ENCODE results near the gene SKAP2.

Gene SKAP2

DNA sequence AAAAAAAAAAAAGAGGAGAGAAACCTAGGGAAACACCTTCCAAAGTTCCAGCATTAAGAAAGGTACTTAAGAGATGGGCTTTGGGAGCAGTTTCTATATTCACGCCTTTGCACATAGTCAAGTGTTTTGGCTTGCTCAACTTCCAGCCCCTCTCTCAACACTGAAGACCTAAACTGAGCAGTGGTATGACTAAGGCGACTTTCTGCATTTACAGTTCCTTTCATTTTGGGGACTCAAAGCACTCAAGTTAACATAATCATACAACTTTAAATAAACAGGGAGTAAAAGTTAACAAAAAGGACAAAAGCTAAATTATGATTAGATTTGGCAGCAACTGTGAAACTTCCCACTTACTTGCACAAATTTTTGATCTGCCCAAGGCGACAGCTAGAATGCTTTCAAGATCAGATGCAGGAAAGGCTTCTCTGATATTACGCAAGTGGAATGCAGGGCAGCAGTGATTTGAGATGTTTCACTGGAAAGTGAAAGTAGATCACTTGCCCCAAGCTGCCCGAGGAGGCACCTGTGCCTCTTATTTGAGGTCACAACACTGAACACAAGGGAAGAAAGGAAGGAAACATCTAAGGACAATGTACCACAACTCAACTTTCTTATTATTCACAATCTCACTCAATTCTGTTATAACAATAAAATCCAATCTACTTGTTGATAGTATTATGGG lies 199.5 kb downstream of the SKAP2 start:
- no peak for DNase-seq (ENCODE audit: low spot score)

DNA sequence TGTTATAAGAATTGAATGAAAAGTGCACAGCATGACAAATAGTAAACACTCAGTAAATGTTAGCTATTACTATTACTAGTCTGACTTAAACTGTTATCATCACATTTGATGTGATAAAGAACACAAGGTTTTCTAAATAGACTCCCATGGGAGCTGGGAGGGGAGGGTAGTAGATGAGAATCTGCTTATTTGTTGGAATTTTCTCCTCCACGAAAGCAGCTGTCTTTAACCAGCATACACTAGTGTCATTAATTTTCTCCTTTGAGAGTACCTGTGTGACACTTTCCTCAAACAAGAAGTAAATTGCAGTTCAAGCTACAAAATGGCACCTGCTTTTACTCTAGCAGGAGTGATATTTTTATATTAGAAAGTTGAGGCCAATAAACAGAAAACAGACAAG lies 200.1 kb downstream of the SKAP2 start:
- DNase-seq (ENCODE audit: low spot score) = no peak

DNA sequence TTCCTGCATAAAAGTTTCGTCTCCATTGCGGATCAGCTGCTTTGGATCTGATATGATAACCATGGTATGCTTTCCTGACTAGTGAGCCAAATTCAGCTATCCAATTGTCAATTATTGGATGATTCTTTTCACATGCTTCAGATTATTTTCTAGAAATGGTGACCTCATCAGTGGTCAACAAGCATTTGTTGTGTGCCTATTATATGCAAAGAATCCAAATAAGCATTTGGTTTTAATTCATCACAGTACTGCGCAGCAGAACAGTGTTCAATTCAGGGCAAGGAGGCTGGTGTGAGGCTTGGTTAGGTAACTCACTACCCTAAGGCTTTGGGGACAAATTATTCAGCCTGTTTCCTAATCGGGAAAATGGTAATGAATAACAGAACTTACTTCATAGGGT lies 200.5 kb downstream of the SKAP2 start:
- no peak for DNase-seq (ENCODE audit: low spot score)

DNA sequence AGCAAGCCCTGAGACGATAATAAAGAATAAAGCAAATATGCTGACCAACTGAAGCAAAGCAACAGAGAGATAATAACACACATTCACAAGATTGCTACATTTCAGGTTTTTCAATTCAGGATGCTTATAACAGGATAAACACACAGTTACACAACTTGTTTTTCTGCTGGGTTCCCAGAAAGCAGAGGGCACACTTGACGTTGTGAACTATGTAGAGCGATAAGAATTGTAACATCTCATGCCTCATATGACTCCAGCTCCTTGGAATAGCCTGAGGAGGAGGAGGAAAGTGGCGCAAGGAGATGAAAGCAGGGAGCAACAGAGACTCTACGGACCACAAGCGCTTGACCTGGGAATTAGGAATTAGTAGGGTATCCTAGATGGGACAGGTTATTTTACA lies 201.7 kb downstream of the SKAP2 start:
- no peak for DNase-seq (ENCODE audit: low spot score)

DNA sequence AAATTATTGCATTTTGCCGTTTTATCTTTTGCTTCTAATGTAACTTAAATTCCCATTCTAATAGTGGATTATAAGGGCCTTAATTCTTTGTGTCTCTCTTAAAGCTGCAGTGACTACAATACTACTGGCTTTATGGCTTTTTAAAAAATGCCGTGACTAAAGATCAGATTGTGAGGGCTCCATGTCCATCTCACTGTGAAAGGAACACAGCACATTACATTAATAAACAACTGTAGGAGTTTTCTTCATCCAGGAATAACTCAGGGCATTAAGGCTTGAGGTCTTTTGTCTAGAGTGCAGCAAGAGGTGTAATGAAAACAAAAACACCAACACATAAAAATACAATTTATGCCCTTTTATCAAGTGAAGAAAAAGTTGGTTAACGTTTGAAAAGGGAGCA lies 205.3 kb downstream of the SKAP2 start:
- DNase-seq (ENCODE audit: low spot score) = no peak

DNA sequence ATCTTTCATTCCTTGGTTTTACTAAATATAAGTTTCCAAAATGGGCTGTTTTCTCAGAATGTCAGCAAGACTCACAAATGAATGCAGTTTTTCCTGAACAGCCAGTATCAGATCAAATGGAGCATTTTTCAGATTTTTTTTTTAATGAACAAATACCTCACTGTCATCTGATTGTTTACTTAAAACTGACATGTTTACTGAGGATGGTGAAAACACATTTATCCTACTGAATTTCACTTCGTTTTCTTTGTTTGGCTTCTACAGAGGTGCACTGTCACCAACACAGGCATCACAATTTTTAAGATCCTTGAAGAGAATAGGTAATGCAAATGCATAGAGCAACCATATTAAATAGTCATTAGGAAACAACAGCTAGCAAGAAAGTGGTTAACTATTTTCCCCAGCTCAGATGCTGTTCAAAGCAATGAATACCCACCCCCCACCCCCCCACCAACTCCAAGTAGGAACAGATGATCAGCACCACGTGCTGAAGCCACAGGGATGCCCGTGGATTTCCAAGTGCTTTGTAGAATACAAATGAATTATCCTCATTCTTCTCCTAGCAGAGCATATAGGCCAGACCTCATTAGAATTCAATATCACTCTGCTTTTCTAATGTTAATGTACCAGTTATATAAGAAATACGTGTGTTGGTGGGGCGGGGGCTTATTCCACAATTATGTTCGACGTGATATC lies 205.9 kb downstream of the SKAP2 start:
- no peak for DNase-seq (ENCODE audit: low spot score)

DNA sequence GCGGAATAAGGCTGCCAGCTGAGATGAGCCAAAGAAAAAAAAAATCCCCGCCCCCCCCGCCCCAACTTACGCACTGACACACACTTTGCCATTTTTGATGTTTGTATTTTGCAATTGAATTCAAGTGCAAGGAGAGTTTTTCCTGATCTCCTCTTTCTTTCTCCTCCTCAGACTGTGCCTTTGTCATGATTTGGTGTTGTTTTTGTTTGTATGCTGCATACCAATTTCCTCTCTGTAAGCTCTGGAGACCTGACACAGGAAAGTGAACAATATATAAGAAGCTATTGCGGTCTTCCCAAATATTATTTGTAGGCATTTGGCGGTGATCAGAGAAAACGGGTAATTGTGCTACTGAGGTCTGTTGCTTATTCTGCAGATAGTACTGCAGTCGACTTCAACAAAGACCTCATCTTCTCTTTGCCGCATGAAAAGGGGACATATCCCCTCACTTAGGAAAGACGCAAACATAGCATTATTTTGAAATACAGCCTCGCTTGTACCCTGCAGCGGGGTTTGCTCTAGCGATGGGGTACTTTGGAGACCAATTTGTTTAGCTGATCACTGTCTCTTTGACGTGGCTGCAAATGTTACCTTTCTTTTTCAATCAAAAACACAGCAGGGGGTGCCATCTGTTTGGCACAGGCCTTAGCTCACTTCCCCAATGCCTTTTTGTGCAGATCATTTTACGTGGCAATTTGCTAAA lies 206.6 kb downstream of the SKAP2 start:
- DNase-seq (ENCODE audit: low spot score) = no peak

DNA sequence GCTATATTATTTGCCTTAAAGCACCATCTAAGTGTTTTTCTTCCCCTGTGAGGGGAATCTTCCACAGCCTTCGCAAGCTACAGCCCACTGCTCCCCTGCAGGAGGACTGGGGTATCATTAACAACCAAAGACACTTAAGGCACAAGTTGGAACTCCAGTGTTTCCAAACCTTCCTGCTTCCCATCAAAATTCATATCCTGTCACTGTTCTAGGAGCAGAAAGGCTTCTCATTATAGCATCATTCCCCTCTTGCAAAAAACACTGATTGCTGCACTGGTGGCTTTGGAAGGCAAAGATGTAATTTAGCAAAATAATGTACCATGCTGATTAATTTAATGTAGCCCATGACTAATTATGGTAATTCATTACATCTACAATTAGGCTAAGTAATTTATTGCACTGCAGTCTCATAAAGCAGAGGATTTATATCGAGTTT lies 207.2 kb downstream of the SKAP2 start:
- no peak for DNase-seq (ENCODE audit: low spot score)

DNA sequence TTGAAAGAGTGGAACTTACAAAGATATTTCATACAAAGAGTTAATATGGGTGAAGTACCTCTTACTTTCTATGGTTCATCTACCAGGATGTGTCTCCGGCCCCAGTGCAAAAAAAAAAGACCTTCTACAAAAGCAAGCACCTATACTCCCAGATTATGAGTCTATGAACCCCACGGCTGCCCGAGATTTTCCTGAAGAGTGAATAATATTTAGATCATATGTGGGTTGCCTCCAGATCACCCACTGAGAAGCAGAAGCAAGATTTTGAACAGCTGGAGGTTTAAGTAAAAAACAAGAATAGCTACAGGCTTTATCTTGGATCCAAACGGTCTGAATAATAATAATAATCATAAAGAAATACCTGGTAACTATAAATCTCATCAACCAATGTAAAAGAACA lies 207.7 kb downstream of the SKAP2 start:
- no peak for DNase-seq (ENCODE audit: low spot score)

DNA sequence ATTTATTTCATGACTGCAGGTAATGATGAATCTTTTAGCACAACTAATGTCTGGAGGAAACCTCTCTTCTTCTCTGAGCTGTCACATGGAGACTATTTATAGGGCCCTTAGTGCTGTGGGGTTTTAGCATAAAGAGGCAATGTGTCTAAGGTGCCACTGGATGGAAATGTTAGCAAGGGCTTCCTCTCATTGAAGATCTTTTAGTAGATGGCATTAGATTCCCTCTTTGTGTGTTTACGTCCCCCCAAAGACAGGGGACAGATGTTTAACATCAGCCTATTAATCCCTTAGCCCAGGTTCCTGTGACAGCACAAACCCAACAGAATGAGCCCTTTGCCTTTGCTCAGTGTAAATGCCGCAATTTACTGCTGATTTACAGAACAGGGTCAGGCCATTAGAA lies 208.6 kb downstream of the SKAP2 start:
- DNase-seq (ENCODE audit: low spot score) = no peak

DNA sequence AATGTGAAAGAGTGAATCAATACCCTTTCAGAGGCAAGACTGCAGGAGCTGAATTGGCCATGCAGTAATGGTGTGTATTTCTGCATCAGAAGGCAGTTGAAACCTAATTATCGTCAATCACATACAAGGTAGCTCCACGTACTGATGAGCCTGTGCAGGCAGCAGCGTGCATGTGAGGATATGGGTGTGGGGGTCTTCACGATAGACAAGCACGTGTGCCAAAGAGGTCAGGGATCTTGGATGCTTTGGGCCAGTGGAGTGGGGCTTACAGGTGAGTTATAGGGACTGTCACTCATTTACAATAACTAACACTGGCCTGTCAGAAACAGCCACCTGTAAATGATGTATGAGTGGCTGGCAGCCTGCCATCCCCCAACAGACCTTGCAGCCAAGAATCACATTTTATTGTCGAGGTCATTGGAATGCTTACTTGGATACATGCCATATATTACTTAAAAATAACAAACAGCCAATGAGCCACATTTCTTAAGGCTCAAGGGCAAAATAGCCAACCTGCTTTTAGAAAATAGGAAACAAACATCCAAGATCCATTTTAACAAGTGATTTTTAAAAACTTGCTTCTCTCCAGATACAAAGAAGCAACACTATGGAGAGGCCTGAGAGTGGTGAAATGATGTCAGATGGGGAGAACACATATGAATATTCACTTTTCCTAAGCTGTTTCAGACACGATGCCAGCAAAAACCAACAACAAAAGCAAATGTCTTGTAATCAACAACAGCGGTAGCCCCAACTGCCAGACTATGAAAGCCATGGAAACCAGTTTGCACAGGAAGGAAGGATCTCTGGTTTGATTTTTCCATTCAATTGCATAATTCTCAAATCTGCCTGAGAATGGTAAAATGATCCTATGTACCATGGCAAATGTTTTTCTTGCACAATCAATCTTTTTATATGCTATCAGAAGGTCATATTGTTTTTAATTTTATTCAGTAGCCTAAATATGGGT lies 210.7 kb downstream of the SKAP2 start:
- DNase-seq (ENCODE audit: low spot score) = no peak

DNA sequence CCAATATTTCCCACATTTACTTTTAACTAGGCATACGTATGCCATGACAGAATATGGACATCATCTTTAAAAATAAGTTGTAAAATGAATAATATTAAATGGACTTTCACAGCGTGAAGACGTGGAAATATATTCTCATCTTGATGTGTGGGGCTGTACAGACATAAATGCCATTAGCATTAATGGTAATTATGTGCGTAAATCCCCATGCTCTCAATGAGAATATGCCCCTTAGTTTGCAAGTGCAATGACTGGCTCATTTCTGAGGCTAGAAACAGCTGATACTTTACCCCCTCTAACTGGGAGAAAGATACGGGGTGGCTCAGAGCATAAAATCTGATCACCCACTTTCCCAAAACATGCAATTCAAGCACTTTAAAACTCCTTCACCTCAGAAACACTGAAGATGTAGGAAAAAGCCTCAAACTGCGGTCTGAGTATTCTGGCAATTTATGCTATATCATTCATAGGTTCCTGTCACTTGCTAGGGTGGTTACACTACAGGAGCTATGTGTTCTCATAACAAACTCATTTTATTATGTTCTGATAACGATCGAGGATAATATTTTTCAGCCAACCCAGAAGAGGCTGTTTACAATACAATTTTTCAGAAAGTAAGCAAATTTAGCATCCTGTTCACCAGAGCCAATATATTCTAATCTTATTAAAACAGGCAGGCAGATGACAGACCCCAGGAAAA lies 211.8 kb downstream of the SKAP2 start:
- no peak for DNase-seq (ENCODE audit: low spot score)

DNA sequence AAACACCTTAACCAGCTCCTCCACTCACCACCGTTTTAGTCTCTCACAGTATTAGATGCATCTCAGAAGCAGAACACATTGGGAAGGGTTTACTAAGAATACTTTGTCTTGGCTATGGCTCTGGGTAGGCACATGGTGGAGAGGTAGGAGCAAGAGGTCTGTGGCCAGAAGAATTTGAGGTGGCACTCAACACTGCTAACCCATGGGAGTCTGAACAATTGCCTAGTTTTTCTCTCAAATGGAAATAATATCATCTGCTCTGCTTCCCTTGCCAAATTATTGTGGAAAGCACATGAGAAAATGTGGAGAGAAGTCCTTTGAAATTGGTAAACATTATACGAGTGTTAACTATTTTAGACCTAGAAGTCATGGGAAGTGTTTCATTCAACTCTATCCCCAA lies 214.3 kb downstream of the SKAP2 start:
- no peak for DNase-seq (ENCODE audit: low spot score)

DNA sequence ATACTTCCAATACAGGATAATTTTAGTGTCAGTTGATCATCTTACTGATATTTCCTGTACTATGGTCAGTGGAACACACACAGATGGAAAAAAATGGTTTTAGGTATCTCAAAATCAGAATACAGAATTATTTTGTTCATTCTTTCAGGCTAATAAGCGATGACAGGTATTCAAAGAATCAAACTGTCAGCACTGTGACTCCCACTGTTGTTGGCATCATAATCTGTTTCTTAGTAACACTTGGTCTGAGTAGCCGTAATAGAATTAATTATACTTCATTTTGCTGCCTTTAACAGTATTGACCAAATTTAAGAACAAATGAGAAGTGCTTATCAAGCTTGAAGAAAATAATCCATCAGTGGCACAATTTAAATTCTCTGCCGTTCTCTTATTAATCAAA lies 215.0 kb downstream of the SKAP2 start:
- DNase-seq (ENCODE audit: low spot score) = no peak

DNA sequence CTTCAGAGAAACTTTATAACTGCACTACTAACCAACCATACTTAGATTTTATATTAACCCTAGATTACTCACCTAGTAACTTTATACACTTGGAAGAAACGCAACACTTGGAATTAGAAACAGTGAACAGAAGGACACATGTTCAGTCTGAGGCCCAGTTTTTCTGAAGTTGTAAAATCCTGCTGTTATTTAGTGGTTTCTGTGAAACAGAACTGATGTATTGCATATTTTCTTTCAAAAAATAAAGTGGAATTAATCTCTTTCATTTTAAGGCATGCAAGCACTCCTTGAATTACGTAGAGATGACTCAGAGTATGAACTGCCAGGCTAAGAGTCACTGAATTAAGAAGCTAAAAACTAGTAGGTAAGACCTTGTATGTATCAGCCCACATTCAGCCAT lies 215.8 kb downstream of the SKAP2 start:
- no peak for DNase-seq (ENCODE audit: low spot score)

DNA sequence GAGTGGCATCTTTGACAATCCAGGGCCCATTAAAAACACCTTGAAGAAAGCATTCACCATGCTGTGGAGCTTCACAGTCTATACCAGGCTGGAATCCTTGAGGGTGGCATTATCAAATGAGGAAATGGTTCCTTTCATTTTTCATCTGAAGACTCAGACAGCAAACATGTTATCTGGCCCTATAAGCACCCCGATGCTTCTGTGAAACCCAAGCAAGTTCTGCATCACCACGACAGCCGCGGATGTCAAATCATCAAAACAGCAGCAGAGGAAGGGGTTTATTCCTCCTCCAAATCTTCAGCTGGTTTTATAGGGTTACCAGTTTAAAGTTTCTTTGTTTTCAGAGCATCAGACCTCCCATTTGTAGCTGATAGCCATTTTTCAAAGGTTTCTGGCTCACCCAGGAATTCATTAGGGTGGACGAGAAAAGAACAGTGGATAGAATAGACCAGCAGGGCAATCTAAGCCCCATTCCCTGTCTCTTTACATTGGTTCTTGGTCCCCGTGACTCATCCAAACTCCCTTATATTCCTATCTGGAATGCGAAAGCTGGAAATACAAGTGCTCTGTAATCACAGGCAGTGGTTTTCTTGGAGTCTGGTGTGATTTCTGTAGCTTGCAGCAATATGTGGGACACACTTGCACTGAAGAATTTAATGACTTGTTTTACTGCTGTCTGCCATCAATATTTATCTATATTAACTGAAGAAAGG lies 217.9 kb downstream of the SKAP2 start:
- DNase-seq (ENCODE audit: low spot score) = no peak

DNA sequence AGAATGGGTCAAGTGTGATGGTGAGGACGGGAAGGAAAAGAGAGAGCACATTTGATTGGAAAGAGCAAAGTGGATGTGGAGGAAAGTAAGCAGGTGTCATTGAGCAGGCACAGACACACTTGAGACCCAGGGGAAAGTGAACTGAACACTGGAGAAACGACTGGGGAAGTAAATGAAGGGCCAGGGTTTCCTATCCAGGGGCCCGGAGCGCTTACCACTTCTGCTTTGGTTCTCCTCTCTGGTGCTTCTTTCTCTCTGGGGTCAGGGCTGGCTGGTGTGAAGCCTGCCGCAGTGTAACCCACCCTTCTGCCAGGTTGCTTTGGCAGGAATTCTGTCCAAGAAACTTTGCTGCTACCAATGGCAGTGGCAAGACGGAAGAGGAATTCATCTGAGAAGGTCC lies 219.3 kb downstream of the SKAP2 start:
- DNase-seq (ENCODE audit: low spot score) = no peak

DNA sequence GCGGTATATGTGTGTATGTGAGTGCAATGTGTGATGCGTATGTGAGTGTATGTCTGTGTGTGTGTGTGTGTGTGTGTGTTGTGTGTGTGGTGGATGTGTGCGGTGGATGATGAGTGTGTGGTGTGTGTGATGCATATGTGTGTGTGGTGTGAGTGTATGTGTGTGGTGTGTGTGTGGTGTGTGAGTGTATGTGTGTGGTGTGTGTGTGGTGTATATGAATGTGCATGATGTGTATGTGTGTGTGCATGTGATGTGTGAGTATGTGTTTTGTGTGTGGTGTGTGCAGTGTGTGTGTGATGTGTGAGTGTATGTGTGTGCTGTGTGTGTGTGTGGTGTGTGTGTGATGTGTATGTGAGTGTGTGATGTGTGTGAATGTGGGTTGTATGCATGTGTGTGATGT lies 222.0 kb downstream of the SKAP2 start:
- DNase-seq (ENCODE audit: low spot score) = no peak

DNA sequence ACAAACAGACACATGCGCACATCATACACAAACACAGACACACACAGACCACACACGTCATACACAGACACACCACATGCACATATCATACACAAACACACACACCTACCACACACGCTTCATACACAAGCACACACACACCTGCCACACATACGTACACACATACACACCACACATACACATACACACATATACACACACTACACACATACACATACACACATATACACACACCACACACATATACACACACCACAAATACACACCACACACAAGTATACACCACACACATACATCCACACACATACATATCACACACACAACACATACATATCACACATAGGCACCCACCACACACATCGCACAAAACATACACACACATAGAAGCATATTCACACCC lies 224.7 kb downstream of the SKAP2 start:
- no peak for DNase-seq (ENCODE audit: low spot score)

DNA sequence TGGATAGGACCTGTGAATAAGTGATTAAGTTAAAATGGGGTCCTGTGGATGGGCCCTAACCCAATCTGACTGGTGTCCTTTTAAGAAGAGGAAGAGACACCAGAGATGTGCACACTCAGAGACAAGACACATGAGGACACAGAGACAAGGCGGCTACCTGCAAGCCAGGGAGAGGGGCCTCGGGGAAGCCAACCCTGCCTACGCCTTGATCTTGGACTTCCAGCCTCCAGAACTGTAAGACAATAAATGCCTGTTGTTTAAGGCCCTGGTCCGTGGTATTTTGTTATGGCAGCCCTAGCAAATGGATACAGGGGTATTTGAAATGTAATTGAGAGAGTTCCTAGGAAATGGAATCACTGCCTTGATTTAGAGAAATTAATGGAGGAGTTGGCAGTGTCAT lies 225.3 kb downstream of the SKAP2 start:
- DNase-seq (ENCODE audit: low spot score) = no peak

DNA sequence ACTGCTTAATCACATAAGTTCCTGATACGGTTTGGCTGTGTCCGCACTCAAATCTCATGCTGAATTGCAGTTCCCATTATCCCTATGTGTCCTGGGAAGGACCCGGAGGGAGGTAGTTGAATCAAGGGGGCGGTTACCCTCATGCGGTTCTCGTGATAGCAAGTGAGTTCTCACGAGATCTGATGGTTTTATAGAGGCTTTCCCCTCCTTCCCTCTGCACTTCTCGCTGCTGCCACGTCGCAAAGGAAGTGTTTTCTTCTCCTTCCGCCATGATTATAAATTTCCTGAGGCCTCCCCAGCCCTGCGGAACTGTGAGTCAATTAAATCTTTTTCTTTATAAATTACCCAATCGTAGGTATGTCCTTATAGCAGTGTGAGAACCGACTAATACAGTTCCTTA lies 226.2 kb downstream of the SKAP2 start:
- no peak for DNase-seq (ENCODE audit: low spot score)
